CD4-positive, alpha-beta T cell treated with Interleukin-12 subunit alpha and Interleukin-12 subunit beta, for 1 hour (primary cell): ENCODE results near the gene DAND5.

Experiments used
- DNase-seq: peaks from one replicate; pipeline ENCODE4 v3.0.0-alpha.2; 2020

Gene DAND5

GRCh38 chr19:12995596-12996405 lies 26.4 kb downstream of the DAND5 start:
- peak; percentile 23 for DNase-seq

- no peak for DNase-seq
Measured at GRCh38 chr19:12996406-12997094, 27.2 kb downstream of the DAND5 start.

- no peak for DNase-seq
Measured at GRCh38 chr19:12997179-12997966, 28.0 kb downstream of the DAND5 start.

GRCh38 chr19:12997967-12998940 lies 28.9 kb downstream of the DAND5 start:
- DNase-seq: no peak

- no peak for DNase-seq
Measured at GRCh38 chr19:13001166-13001501, 31.8 kb downstream of the DAND5 start.

- DNase-seq: no peak
Measured at GRCh38 chr19:13001502-13002165, 32.3 kb downstream of the DAND5 start.

GRCh38 chr19:13002166-13002898 lies 33.0 kb downstream of the DAND5 start:
- DNase-seq: no peak

GRCh38 chr19:13003081-13003480 lies 33.7 kb downstream of the DAND5 start:
- DNase-seq: no peak

- DNase-seq: no peak
Measured at GRCh38 chr19:13004273-13004672, 34.9 kb downstream of the DAND5 start.

GRCh38 chr19:13005253-13005652 lies 35.9 kb downstream of the DAND5 start:
- no peak for DNase-seq

- DNase-seq: no peak
Measured at GRCh38 chr19:13005861-13006370, 36.5 kb downstream of the DAND5 start.

- no peak for DNase-seq
Measured at GRCh38 chr19:13006431-13007281, 37.3 kb downstream of the DAND5 start.

GRCh38 chr19:13007292-13008045 lies 38.1 kb downstream of the DAND5 start:
- no peak for DNase-seq

GRCh38 chr19:13008926-13009787 lies 39.8 kb downstream of the DAND5 start:
- DNase-seq: no peak

- DNase-seq: no peak
Measured at GRCh38 chr19:13010038-13010991, 40.9 kb downstream of the DAND5 start.

- DNase-seq: no peak
Measured at GRCh38 chr19:13010992-13011652, 41.7 kb downstream of the DAND5 start.
